WI38 (cell line): ENCODE measurements around the gene ECHDC3.

Experiments
- H3K4me3 ChIP-seq: 2 replicates; pipeline ENCODE4 v1.5.1; 2011; ENCODE audit warnings: low read depth, mild to moderate bottlenecking, control low read depth, low read length
- CTCF ChIP-seq: IDR thresholded peaks from 2 replicates; pipeline ENCODE4 v1.5.1; 2012; ENCODE audit warnings: low read depth, mild to moderate bottlenecking, control low read depth, low read length

Gene ECHDC3

GRCh38 chr10:11756766-11757315, 14.7 kb downstream of the ECHDC3 start:
- no peak for TF ChIP-seq CTCF
- H3K4me3 ChIP-seq, result no peak overlapping the region

- TF ChIP-seq CTCF, result no peak
- no peak overlapping the region for H3K4me3 ChIP-seq
Observed at GRCh38 chr10:11757454-11757820, 15.3 kb downstream of the ECHDC3 start.

GRCh38 chr10:11757821-11758463, 15.8 kb downstream of the ECHDC3 start:
- H3K4me3 ChIP-seq, result no peak overlapping the region
- TF ChIP-seq CTCF, result peak; percentile 91

GRCh38 chr10:11758527-11759236, 16.5 kb downstream of the ECHDC3 start:
- H3K4me3 ChIP-seq, result no peak overlapping the region
- no peak for TF ChIP-seq CTCF

GRCh38 chr10:11759347-11759746, 17.2 kb downstream of the ECHDC3 start:
- TF ChIP-seq CTCF, result no peak

GRCh38 chr10:11760151-11760550, 18.0 kb downstream of the ECHDC3 start:
- no peak for TF ChIP-seq CTCF
- no peak overlapping the region for H3K4me3 ChIP-seq

More at GRCh38 chr10:11759347-11759746, 17.2 kb downstream of the ECHDC3 start:
- H3K4me3 ChIP-seq, result no peak overlapping the region

GRCh38 chr10:11760861-11761260, 18.7 kb downstream of the ECHDC3 start:
- no peak overlapping the region for H3K4me3 ChIP-seq
- TF ChIP-seq CTCF, result no peak
